Activated effector memory CD4-positive, alpha-beta T cell treated with Interleukin-2 at 50 U/mL for 16 hours (primary cell): Measurements from ENCODE around the gene RBM46.

Experiments used
- DNase-seq: peaks from one replicate; pipeline ENCODE4 v3.0.0-alpha.2; 2020

RBM46 gene, protein sequence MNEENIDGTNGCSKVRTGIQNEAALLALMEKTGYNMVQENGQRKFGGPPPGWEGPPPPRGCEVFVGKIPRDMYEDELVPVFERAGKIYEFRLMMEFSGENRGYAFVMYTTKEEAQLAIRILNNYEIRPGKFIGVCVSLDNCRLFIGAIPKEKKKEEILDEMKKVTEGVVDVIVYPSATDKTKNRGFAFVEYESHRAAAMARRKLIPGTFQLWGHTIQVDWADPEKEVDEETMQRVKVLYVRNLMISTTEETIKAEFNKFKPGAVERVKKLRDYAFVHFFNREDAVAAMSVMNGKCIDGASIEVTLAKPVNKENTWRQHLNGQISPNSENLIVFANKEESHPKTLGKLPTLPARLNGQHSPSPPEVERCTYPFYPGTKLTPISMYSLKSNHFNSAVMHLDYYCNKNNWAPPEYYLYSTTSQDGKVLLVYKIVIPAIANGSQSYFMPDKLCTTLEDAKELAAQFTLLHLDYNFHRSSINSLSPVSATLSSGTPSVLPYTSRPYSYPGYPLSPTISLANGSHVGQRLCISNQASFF

DNA sequence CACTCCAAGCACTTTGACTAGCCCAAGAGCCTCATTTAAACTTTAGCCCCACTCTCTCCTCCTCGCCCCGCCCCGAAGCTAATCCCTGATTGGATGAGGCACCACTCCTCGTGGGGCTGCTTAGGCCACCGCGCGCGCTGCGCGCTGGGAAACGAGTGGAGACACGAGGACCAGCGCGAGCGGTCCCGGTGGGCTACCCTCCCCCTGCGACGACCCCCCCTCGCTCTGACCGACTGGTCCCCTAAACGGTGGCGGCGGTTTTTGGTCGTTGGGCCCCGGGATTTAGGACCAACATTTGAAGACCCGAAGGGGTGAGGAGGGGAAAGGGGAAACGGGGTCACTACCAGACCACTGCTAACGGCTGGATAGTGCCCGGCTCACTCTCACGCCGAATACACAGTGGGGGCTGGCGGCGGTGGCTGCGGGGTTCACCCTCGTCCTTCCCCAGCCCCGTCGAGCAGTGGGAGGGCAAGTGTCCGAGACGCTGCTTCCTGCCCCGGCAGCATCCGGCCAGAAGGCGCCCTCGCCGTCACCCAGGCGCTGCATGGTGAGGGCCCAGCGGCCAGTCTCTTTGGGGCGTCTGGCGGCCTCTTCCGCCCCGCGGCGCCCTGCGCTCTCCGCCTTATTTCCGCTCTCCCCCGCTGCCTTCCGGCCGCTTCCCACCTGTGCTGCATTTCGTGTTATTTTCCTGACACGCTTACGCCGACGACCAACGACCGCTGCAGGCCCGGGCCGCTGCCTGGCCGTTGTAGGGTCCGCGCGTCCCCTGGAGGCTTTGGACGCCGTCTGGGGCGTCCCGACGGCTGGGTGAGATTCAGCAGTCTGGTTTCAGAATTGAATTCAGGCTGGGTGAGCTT is at the start of gene RBM46:
Gene RBM46, plus strand, starts transcription at position 147 of the 857 bp plus-strand sequence. CDS start 15,481 bp downstream, outside the sequence.
- DNase-seq: no peak

DNA sequence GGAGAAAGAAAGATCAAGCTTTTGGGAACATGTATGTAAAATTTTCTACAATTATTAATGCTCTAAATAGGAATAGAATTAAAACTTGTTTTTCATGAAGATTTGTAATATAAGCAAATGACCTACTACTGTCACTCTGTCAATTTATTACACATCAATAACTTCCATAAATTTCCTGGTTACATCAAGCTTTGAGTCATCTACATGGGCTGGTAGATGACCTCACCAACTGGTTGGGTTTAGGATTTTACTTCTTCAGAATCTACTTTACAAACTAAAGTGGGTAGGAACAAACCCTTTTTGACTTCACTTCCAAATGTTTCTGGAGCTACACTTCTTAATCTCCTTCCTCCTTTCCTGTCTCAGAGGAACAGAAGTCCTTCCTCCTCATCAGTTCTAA is 49.3 kb upstream of the RBM46 start:
- DNase-seq: no peak

DNA sequence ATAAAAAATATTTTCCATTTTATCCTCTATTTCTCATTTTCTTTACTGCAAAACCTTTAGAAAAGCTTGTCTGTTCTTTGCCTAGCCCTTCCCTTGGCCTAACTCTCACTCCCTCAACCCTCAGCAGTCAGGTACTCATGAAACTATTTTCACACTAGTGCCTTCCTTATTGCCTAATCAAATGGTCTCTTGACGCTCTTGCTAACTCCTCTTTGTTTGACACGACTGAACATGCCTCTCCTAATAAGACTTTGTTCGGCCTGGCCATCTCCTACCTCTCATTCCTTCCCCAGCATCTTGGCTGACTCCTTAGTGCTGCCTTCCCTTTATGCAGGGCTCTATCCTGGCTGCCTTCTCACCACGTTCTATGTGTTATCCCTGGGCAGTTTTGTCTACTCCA is 48.4 kb upstream of the RBM46 start:
- no peak for DNase-seq

DNA sequence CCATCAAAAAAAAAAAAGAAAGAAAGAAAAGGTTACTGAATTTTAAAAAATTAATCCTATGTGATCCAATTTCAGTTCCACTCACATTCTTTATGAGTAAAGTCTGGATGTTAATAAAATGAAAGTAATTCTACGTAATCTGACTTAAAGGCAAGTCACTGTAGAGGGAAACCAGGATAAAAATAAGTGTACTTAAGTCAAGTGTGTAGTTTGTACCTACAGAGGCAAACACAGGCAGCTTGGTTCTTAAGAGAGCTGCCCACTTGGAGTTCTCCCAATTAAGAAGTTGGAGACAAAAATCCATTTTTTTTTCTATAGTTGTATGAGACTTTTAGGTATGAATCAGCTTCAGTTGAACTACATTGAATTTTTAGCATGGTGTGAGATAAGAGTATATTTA is 44.3 kb upstream of the RBM46 start:
- no peak for DNase-seq

DNA sequence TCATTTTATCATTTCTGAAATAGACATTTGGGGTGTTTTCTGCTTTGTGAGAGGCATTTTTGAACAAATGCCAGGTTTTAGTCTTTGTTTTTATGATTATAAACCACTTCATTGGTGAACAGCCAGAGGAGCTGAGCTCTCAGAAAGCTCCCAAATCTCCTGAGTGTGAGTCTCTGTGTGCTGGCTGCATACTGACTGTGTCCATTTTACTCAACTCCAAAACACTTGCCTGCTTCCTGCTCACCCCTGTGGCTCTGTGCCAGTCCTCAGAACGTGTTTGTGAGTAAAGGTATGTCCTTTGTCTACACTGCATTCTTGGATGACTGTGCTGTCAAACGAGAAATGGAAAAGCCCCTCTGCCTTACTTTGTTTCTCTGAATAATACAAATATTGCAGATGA is 42.6 kb upstream of the RBM46 start:
- DNase-seq: no peak

DNA sequence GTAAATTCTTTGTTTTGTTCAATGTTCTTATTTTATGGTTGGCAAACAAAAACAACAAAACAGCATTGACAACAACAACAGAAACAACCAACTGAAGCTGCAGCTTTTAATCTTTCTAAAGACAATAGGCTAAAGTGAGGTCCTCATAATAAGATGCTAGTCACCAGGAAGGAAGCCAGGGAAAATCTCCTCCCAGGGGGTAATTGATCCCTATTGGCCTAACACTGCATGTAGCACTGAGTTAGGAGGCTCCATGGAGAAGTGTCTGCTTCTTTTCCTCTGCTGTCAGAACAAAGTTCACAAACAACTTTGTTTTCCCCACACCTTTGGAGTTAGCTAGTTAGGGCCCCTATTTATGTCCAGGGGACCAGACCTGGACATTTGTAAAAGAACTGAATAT is 42.0 kb upstream of the RBM46 start:
- DNase-seq: no peak

DNA sequence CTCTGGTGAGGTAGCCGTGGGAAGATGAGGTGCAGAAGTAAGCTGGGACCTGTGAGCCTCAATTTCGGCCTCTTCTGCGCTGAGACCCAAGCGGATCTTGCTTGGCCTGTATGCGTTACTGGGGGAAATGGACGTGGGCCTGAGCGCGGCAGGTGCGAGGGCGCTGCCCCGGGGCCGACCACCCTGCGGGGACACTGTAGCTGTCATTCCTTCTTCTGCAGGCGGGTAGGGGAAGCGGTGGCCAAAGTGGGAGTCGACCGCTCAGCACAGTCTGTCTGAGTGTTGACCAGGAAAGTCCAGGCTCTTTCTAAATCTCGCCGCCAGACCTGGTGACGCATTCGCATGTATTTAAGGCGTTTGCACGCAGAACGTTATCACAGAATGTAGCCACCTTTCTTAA is 40.6 kb upstream of the RBM46 start:
- no peak for DNase-seq

DNA sequence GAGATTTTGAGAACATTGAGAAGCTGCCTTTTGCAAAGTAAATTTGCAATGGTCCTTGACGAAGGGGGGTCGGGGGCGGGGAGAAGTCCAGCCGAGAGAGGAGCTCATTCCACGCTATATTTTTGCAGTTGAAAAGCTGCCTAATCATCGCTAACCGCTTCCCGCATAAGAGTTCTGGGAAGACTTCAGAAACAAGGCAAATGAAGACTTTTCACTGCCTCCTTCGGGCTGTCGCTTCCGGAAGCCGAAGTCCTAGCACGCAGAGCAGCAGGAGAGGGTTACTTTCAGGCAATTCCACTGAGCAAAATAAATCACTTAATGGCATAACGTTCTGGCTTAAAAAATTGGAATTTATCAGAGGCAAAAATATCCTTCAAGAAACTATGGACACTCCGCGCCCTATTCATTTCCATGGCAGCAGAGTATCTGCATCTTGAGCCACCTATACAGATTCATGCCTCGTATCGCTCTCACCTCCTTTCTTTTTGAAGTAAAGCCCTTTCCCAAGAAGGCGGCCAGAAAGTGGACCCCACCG is 39.9 kb upstream of the RBM46 start:
- no peak for DNase-seq

DNA sequence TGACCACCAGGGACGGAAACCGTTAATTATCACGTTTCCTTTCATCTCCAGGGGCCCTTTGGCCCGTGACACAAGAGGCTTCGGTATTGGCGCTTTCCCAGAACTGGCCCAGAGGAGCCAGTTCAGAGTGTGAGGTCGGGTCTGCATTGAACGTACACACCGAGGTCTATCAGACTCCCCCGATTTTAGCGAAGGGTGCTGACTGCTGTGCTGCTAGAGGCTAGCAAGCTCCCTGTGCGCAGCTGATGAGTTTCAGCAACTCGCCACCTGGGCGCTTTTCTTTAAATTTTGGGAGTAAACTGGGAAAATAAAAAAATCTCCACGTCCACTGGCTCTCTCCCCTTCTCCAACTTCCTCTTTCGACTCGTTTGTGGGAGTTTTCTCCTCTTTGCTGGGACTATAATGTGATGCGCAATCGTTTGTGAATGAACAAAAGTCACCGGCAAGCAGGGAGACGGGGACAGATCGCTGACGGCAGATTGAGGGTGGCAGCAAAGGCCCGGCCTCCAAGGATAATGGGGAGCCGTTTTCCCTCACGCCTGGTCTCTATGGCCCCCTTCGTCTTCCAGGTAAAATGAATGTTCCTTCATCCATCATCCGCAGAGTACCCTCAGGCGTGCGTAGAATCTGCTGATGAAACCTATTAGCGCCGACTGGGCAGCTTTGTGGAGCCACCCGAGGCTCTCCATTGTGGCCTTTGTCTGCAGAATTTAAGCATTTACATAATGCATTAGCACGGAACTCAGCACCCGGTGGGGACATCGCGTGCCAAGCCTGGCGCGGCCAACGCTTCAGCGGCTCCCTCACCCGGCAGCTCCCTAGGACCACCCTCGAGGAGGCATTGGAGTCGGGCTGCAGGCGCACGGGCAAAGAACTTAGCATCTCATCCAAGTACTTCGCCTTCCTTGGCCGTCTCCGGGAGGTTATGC is 38.9 kb upstream of the RBM46 start:
- no peak for DNase-seq

DNA sequence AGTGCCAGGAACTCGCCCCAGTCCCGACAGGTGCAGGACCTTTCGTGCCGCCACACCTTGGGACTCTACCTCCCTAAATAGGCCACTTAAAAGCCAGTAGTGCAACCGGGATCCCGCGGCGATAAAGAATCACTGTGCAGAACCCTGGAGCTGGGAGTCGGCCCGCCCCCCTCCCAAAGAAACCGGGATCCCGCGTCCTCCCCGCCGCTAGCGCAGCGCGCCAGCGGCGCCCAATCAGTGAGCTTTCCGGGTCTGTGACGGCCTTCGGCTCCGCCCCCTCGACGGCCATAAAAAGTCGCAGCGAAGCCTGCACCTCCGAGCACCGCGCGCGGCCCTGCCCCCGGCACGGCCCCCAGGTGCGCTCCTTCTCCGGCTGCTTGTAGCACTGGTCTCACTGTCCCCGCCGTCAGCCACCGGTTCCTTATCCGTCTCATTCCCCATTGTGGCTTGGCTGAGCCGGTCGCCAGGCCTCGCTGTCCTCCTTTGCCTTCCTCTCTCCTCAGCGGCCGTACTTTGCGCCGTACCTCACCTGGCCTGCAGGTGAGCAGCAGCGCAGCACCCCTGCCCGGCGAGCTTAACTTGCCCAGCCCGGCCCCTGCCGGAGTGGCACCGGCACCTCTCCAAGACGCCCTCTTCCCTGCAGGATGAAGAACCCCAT is 37.3 kb upstream of the RBM46 start, which contains the start of gene LRAT:
Gene LRAT, plus strand, starts transcription at position 318 of the 658 bp plus-strand sequence. Its CDS starts 327 bp downstream, at position 645.
- no peak for DNase-seq

DNA sequence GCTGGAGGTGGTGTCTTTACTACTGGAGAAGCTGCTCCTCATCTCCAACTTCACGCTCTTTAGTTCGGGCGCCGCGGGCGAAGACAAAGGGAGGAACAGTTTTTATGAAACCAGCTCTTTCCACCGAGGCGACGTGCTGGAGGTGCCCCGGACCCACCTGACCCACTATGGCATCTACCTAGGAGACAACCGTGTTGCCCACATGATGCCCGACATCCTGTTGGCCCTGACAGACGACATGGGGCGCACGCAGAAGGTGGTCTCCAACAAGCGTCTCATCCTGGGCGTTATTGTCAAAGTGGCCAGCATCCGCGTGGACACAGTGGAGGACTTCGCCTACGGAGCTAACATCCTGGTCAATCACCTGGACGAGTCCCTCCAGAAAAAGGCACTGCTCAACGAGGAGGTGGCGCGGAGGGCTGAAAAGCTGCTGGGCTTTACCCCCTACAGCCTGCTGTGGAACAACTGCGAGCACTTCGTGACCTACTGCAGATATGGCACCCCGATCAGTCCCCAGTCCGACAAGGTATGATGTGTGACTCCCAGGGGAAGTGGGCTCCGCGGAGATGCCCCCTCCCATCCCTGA is 36.6 kb upstream of the RBM46 start:
- DNase-seq: no peak

DNA sequence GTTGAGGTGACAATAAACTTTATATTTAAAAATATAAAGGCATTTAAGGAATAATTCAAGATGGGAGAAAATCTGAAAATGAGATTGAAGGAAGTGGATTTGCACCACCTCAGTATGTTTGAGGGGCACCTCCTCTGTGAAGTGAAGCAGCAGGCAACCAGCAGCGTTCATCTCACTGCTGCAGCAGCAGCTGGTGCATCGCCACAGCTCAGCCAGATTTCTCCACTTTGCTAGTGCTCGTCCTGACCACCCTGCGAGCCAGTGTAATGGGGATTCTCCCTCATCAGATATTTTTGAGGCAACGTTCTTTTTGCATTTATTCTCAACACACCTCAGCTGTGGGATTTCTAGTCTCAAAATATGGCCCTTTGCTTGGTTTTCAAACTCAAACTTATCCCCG is 23.4 kb upstream of the RBM46 start:
- DNase-seq: no peak

DNA sequence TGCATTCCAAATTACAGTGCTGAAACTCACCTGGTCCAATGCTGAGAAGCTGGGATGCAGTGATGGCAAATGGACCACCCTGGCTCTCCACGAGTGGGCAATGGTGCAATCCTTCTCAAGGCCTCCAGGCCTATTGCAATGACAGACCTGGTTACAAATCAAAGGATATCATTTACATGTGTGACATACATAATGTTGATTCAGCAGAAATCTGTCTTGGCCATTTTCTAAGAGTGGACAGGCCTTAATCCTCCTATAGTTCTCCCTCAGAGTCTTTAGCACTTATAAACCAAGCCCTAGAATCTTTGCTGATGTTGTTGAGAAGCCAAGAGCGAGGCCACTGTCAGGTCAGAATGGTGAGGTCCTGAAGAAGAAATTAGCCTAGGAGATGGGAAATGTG is 20.2 kb upstream of the RBM46 start:
- DNase-seq: no peak

DNA sequence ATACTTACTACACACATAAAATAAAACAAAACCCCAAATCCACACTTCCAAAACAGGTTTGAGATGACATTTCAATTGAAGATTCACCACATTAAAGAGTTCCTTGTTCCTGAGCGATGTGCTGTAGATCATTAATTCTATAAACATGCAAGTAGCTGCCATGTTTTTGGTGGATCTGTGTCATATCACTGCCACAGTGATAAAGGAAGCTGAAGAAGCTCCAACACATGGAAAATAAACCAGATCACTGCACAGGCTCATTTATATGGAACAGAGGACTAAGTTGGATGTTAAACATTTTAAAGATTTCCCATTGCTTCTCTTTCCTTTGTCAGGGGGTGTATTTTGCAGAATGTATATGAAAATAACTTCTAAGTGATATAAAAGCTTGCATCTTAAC is 2.8 kb upstream of the RBM46 start:
- DNase-seq: no peak

DNA sequence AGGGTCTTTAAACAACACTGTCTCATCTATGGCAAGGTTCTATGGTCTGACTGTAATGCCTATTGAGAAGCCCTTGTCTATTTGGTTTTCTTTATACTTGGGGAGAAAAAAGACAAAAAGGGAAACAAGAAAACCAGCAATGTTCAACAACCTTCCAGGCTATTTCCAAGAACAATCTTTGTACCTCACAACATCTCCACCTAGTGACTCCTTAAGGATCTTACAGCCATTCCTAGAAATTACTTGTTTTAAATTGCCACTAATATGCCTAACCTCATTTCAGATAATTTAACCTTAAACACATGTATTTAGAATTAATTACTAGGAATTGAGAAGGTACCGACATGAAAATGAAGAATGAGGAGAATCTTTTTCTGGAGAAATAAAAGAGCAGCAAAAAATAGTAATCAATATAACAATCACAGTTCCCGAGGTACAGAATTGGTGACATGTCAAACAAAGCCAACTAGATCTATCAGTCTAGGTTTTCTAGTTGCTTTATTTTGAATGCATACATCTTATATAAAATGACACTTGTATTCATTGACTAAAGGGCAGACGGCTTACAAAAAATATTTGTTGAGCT is 1.6 kb upstream of the RBM46 start:
- no peak for DNase-seq

DNA sequence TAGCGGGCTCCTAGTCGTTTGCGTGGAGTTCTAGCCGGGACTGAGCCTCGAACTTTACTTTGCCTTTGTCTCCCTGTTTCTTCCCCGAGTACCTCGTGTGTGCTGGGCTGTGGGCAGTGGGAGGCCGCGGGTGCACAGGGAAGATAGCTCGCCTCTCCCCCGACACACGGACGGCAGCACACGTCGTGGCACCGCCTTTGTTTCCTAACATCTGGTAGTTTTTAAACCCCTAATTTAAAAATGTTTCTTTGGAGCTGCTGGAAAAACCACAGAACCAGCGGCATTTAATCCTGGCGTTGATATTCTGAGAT is 866 bp downstream of the RBM46 start:
- DNase-seq: no peak

DNA sequence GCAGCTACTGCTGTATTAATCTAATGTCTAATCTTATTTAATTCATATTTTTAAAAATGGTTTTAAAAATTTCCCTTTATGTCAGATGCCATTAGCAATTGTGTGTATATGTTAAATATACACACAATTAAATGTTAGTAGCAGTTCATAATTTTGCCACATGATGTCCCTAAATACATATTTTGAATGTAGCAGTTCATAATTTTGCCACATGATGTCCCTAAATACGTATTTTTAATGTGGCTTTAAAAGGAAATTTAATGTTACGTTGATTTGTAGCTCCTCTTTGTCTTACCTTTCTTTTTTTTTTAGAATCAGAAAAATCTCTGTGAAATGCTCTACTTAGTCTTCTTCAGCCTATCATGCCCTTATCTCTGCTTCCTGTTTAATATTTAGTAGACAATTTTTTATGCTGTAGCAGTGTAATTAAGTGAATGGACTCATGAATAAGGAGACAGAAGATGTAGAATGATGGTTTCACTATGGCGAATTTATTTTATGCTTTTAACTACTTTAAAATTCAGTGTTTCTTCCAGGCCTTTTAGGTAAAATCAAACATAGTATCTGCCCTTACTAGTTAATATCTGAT is 26.1 kb downstream of the RBM46 start:
- DNase-seq: no peak

DNA sequence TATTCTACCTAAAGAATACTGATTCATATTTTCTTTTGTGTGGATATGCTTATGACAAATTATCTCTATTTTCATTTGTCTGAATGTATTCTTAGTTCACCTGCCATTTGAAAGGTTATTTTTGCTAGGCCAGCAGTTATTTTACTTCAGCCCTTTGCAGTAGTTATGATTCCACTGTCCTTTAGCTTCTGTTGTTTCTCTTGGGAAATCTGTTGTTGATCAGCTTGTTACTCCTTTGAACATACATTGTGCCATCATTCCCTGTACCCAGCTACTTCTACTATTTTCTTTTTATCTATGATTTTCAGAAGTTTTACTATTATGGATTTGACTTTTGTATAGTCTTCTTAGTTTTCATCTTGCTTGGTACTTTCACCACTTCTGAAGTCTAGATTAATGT is 37.2 kb downstream of the RBM46 start:
- DNase-seq: no peak

DNA sequence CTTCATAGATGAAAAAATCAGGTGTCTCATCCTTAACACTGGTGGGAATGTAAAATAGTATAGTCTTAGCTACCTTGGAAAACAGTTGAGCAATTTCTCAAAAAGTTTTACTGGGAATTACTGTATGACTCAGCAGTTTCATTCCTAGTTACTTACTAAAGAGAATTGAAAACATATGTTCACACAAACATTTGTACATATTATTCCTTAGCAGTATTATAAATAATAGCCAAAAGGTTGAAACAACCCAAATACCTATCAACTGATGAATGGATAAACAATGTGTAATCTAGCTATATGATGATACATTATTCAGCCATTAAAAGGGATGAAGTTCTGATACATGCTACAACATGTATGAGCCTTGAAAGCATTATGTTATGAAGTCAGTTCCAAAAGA is 41.7 kb downstream of the RBM46 start:
- DNase-seq: no peak

DNA sequence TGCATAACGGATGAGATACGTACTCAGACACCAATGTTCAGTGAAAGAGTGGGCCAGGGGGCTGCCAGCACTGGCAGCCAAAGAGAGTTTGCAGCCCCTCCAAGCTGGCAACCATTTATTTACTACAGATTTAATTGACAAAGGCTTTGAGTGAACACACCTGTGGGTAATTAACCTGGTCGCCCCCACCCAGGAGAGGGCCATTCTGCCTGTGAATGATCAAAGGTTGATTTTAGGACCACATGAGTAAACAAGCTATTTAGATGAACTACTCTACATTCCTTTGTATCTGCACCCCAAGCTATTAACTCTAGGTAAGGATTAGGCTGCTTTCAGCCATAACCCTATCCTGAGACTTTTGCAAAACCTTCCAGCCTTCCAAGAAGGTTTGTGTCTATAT is 55.0 kb downstream of the RBM46 start:
- no peak for DNase-seq

DNA sequence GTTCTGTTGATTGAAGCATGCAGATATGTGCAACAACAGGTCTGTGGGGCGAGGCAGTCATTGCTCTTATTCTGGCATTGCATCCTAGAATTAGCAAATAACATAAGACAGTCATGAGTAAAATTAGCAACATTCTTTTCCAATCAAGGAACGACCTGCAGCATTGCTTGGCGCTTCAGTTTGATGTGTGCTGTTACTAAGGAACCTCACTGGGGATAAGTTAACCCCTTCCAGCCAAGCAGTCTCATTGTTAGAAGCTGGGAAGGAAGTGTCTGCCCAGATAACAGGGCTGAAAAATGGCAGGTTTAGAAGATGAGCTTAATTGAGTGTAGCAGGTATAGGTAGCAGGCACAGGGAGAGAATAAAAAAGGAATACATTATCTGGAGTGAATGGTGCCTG is 55.4 kb downstream of the RBM46 start:
- no peak for DNase-seq
